PC-3 (cell line): ENCODE data around the gene AHCYL1.

Experiments
- EZH2 ChIP-seq: fragments of 300-600 bp; sonication (generic); IDR thresholded peaks from one replicate; pipeline ENCODE4 v1.6.1; 2017; ENCODE audit warnings: antibody characterized with exemption, mild to moderate bottlenecking, low read length; ENCODE audit not compliant: unreplicated experiment
- EZH2phosphoT487 ChIP-seq: fragments of 300-600 bp; sonication (generic); IDR thresholded peaks from 2 replicates; pipeline ENCODE4 v1.6.1; 2018; ENCODE audit warnings: mild to moderate bottlenecking, antibody characterized with exemption, low read length, borderline replicate concordance
- TF ChIP-seq, protein P1 (sequence below): fragments of 300-600 bp; sonication (generic); conservative IDR thresholded peaks from 2 replicates; pipeline ENCODE4 v1.5.1; 2017; ENCODE audit warnings: antibody characterized with exemption, low read depth, mild to moderate bottlenecking, low read length

DNA sequence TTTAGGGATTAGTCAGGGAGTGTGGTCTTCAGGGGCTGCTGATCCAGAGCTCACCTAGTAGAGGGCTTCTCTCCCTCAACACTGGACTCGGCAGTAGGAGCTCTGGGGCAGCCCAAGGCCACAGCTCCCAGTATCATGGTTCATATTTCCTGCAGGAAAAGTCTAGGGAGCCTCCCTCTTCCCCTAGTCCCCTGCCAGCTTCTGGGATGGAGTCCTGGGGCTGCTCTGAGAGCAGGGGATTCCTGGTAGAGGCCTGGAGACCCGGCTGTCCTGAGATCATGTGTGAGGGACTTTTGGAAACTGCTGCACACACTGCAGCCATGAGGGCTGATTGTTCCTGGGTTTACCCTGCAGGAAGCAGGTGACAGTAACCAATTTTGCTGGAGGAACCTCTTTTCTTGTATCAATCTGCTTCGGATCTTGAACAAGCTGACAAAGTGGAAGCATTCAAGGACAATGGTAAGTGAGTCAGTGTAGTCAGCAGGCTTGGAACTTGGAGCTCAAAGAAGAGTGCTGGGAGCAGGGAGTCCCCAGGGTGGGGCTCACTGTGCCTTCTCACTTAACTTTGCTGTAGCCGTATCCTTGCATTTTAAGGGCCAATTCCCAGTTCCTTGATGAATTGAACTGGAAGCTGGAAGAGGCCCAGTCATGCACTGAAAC lies 66.2 kb downstream of the AHCYL1 start:
- no peak for TF ChIP-seq EZH2
- TF ChIP-seq EZH2phosphoT487: no peak
- TF ChIP-seq, protein P1, sequence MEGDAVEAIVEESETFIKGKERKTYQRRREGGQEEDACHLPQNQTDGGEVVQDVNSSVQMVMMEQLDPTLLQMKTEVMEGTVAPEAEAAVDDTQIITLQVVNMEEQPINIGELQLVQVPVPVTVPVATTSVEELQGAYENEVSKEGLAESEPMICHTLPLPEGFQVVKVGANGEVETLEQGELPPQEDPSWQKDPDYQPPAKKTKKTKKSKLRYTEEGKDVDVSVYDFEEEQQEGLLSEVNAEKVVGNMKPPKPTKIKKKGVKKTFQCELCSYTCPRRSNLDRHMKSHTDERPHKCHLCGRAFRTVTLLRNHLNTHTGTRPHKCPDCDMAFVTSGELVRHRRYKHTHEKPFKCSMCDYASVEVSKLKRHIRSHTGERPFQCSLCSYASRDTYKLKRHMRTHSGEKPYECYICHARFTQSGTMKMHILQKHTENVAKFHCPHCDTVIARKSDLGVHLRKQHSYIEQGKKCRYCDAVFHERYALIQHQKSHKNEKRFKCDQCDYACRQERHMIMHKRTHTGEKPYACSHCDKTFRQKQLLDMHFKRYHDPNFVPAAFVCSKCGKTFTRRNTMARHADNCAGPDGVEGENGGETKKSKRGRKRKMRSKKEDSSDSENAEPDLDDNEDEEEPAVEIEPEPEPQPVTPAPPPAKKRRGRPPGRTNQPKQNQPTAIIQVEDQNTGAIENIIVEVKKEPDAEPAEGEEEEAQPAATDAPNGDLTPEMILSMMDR: no peak
